Mesenteric fat pad (tissue), 1 donor: ENCODE data around the gene DIS3L2. TPM values are rescaled to one million over a fixed set of nuclear protein-coding genes. Genes with fewer than 3 reads are reported as not detected.

ENCODE experiments used
- DNase-seq: peaks from one replicate; pipeline ENCODE4 v3.0.0-alpha.2; 2020; ENCODE audit warnings: low spot score
- total RNA-seq: library from RNA; stranded (reverse); fragmentation: NEBNext Ultra II Directional; extraction: Animal tissue kit (Norgen Biotek cat#: 25700); gene quantifications from one replicate; pipeline ENCODE4 v1.2.1, GENCODE V29; 2021
- donor health status: DM: yes; HTN: yes; CAD: no.

The DIS3L2 gene
- total RNA-seq, 1 donor from 2014 or later = 33.5 TPM

- no peak for DNase-seq
Observed at GRCh38 chr2:232219496-232219870, 258.0 kb downstream of the DIS3L2 start.

GRCh38 chr2:232219932-232220331 lies 258.4 kb downstream of the DIS3L2 start:
- no peak for DNase-seq

GRCh38 chr2:232225429-232225828 lies 263.9 kb downstream of the DIS3L2 start:
- no peak for DNase-seq

GRCh38 chr2:232225895-232226294 lies 264.4 kb downstream of the DIS3L2 start:
- DNase-seq = no peak

GRCh38 chr2:232228332-232228731 lies 266.8 kb downstream of the DIS3L2 start:
- no peak for DNase-seq

- DNase-seq = no peak
Observed at GRCh38 chr2:232228971-232229894, 267.7 kb downstream of the DIS3L2 start.

- no peak for DNase-seq
Observed at GRCh38 chr2:232229911-232230310, 268.4 kb downstream of the DIS3L2 start.

GRCh38 chr2:232230560-232230959 lies 269.0 kb downstream of the DIS3L2 start:
- no peak for DNase-seq

- no peak for DNase-seq
Observed at GRCh38 chr2:232231554-232231953, 270.0 kb downstream of the DIS3L2 start.

GRCh38 chr2:232232915-232233314 lies 271.4 kb downstream of the DIS3L2 start:
- no peak for DNase-seq

GRCh38 chr2:232234922-232235615 lies 273.6 kb downstream of the DIS3L2 start:
- no peak for DNase-seq

GRCh38 chr2:232235716-232236115 lies 274.2 kb downstream of the DIS3L2 start:
- no peak for DNase-seq

GRCh38 chr2:232236200-232236599 lies 274.7 kb downstream of the DIS3L2 start:
- DNase-seq = no peak

GRCh38 chr2:232237464-232237863 lies 276.0 kb downstream of the DIS3L2 start:
- no peak for DNase-seq

- DNase-seq = no peak
Observed at GRCh38 chr2:232238108-232238507, 276.6 kb downstream of the DIS3L2 start.

- DNase-seq = no peak
Observed at GRCh38 chr2:232238596-232238995, 277.1 kb downstream of the DIS3L2 start.

- no peak for DNase-seq
Observed at GRCh38 chr2:232239951-232240681, 278.6 kb downstream of the DIS3L2 start.

- no peak for DNase-seq
Observed at GRCh38 chr2:232240906-232241305, 279.4 kb downstream of the DIS3L2 start.

GRCh38 chr2:232242316-232242715 lies 280.8 kb downstream of the DIS3L2 start:
- no peak for DNase-seq

GRCh38 chr2:232245111-232245510 lies 283.6 kb downstream of the DIS3L2 start:
- no peak for DNase-seq

GRCh38 chr2:232246245-232246644 lies 284.7 kb downstream of the DIS3L2 start:
- DNase-seq = no peak

- no peak for DNase-seq
Observed at GRCh38 chr2:232249096-232249495, 287.6 kb downstream of the DIS3L2 start.
